GM23338 (cell line): ENCODE data around the gene CYP11A1. TPM values are rescaled to one million over a fixed set of nuclear protein-coding genes. Genes with fewer than 3 reads are reported as not detected.

Source experiments
- ATAC-seq: fragments of 200-7000 bp; cut with Tn5 transposase; 3 replicates; pipeline ENCODE4 v1.9.1; 2020
- DNase-seq: peaks from one replicate; pipeline ENCODE4 v3.0.0-alpha.2; 2015; ENCODE audit warnings: low spot score
- H2AFZ ChIP-seq: fragments of 200-600 bp; sonication (generic); 2 replicates; pipeline ENCODE4 v1.8.0; 2016; ENCODE audit warnings: antibody characterized with exemption, mild to moderate bottlenecking, moderate library complexity
- H3F3A ChIP-seq: fragments of 200-600 bp; sonication (generic); replicated peaks from 2 replicates; pipeline ENCODE4 v1.8.0; 2017; ENCODE audit warnings: antibody characterized with exemption, mixed run types, low read depth
- H3K27ac ChIP-seq: fragments of 200-600 bp; sonication (generic); 2 replicates; pipeline ENCODE4 v1.6.1; 2016; ENCODE audit warnings: low read depth
- H3K27me3 ChIP-seq: fragments of 200-600 bp; sonication (generic); 2 replicates; pipeline ENCODE4 v1.8.0; 2016; ENCODE audit warnings: mild to moderate bottlenecking, mixed run types, moderate library complexity; ENCODE audit not compliant: insufficient read depth
- H3K36me3 ChIP-seq: fragments of 200-600 bp; sonication (generic); 2 replicates; pipeline ENCODE4 v1.8.0; 2016; ENCODE audit warnings: mild to moderate bottlenecking; ENCODE audit not compliant: insufficient read depth
- H3K4me1 ChIP-seq: fragments of 200-600 bp; sonication (generic); 2 replicates; pipeline ENCODE4 v1.8.0; 2016; ENCODE audit warnings: mild to moderate bottlenecking, moderate library complexity; ENCODE audit not compliant: insufficient read depth
- H3K4me2 ChIP-seq: fragments of 200-600 bp; sonication (generic); 2 replicates; pipeline ENCODE4 v1.7.1; 2017; ENCODE audit warnings: mixed run types
- H3K4me3 ChIP-seq: fragments of 200-600 bp; sonication (generic); 2 replicates; pipeline ENCODE4 v1.6.1; 2016; ENCODE audit warnings: mixed run types
- H3K79me2 ChIP-seq: fragments of 200-600 bp; sonication (generic); replicated peaks from 2 replicates; pipeline ENCODE4 v1.8.0; 2017; ENCODE audit warnings: mild to moderate bottlenecking; ENCODE audit not compliant: insufficient read depth
- H3K9me2 ChIP-seq: fragments of 200-600 bp; sonication (generic); 2 replicates; pipeline ENCODE4 v1.8.0; 2017; ENCODE audit not compliant: insufficient read depth
- H4K20me1 ChIP-seq: fragments of 200-600 bp; sonication (generic); replicated peaks from 2 replicates; pipeline ENCODE4 v1.8.0; 2017; ENCODE audit warnings: mild to moderate bottlenecking; ENCODE audit not compliant: insufficient read depth
- H3K27ac Mint-ChIP-seq: 2 replicates; pipeline ENCODE4 v1.8.0; 2020; ENCODE audit warnings: inconsistent platforms, mild to moderate bottlenecking, moderate library complexity, mixed read lengths
- H3K27me3 Mint-ChIP-seq: 3 replicates; pipeline ENCODE4 v1.8.0; 2022; ENCODE audit warnings: low read depth, mild to moderate bottlenecking, moderate library complexity, mixed read lengths, inconsistent platforms; ENCODE audit not compliant: insufficient read depth, poor library complexity
- H3K36me3 Mint-ChIP-seq: 3 replicates; pipeline ENCODE4 v1.8.0; 2021; ENCODE audit warnings: low read depth, mild to moderate bottlenecking, inconsistent platforms, moderate library complexity, mixed read lengths
- H3K4me1 Mint-ChIP-seq: 3 replicates; pipeline ENCODE4 v1.8.0; 2020; ENCODE audit warnings: mild to moderate bottlenecking, inconsistent platforms, mixed read lengths
- H3K4me3 Mint-ChIP-seq: 3 replicates; pipeline ENCODE4 v1.8.0; 2021; ENCODE audit warnings: moderate library complexity, mild to moderate bottlenecking, inconsistent platforms, mixed read lengths
- H3K9me3 Mint-ChIP-seq: 3 replicates; pipeline ENCODE4 v1.8.0; 2020; ENCODE audit warnings: moderate library complexity, mild to moderate bottlenecking, inconsistent platforms, mixed read lengths
- CREB1 ChIP-seq: fragments of 250-450 bp; sonication (Bioruptor Pico); IDR thresholded peaks from 2 replicates; pipeline ENCODE4 v1.5.0; 2020; ENCODE audit warnings: low read depth, mild to moderate bottlenecking, moderate library complexity
- EZH2 ChIP-seq: fragments of 200-600 bp; sonication (generic); IDR thresholded peaks from one replicate; pipeline ENCODE4 v1.8.0; 2017; ENCODE audit warnings: antibody characterized with exemption, mild to moderate bottlenecking, low read depth; ENCODE audit not compliant: unreplicated experiment
- EZH2phosphoT487 ChIP-seq: fragments of 200-600 bp; sonication (generic); IDR thresholded peaks from one replicate; pipeline ENCODE4 v1.8.1; 2018; ENCODE audit warnings: antibody characterized with exemption; ENCODE audit not compliant: unreplicated experiment
- JUNB ChIP-seq: IDR thresholded peaks from one replicate; pipeline ENCODE4 v1.6.1; 2016; ENCODE audit warnings: antibody characterized with exemption; ENCODE audit not compliant: unreplicated experiment
- NANOG ChIP-seq: IDR thresholded peaks from 2 replicates; pipeline ENCODE4 v1.6.1; 2016; ENCODE audit warnings: antibody characterized with exemption, borderline replicate concordance
- POLR2AphosphoS5 ChIP-seq: IDR thresholded peaks from 2 replicates; pipeline ENCODE4 v1.6.1; 2016; ENCODE audit warnings: antibody characterized with exemption, low read depth
- STAT1 ChIP-seq: IDR thresholded peaks from one replicate; pipeline ENCODE4 v1.6.1; 2016; ENCODE audit warnings: antibody characterized with exemption; ENCODE audit not compliant: unreplicated experiment
- ZNF114 ChIP-seq: fragments of 250-450 bp; sonication (Bioruptor Pico); IDR thresholded peaks from 2 replicates; pipeline ENCODE4 v1.5.0; 2020; ENCODE audit warnings: mild to moderate bottlenecking, moderate library complexity
- polyA plus RNA-seq: library from polyadenylated mRNA; unstranded; fragments of >200 nt; fragmentation: Nextera tagmentation; extraction: Ambion mirVana; gene quantifications from 2 replicates; pipeline ENCODE4 v1.2.1, GENCODE V29; 2016
- total RNA-seq: library from RNA; depleted of rRNA; stranded (reverse); fragments of >200 nt; shearing (Covaris generic); gene quantifications from 2 replicates; pipeline ENCODE4 v1.2.3, GENCODE V29; 2014
- TF ChIP-seq, protein P1 (sequence below), 2 experiments: fragments of 200-600 bp in 1 of 2; sonication (generic) in 1 of 2; conservative IDR thresholded peaks; 2 replicates each; pipeline versions ENCODE4 v1.5.1 to v1.6.1; 2016 to 2017; ENCODE audit warnings: antibody characterized with exemption in 2 of 2, low read depth in 2 of 2, mild to moderate bottlenecking in 2 of 2, moderate library complexity in 1 of 2
- TF ChIP-seq, protein P2 (sequence below): fragments of 250-450 bp; sonication (Bioruptor Pico); IDR thresholded peaks from 2 replicates; pipeline ENCODE4 v1.5.0; 2020; ENCODE audit warnings: mild to moderate bottlenecking, moderate library complexity

Gene CYP11A1
- total and polyA plus RNA-seq, 2 experiments from 2014 or later = 1.2 to 1.7 TPM

DNA sequence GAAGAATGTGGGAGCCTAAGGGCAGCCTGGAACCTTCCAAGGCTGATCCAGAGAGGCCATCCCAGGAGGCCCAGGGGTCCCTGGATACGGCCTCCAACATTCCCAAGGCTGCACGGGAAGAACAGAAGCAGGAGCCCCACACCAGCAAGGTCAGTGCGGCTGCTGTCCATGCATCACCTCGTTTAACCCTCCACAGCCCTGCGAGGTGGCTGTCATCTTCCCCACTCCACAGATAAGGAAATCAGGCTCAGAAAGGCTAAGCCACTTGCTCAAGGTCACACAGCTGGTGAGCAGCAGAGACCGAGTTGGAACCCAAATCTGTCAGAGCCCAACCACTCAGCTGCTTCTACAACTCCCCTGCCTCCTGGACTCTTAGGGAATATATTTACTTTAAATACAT, 44.7 kb upstream of the CYP11A1 start:
- H3K36me3 Mint-ChIP-seq = peaks cover 10% of the 10 kb centered on the region
- Histone ChIP-seq H3K27ac (no peak overlapping the region), H3K79me2 (no peaks in the 10 kb centered on the region), H3K9me2 (no peaks in the 10 kb centered on the region), H3K4me1 (peaks cover 2% of the 10 kb centered on the region; the same call in 1 of the 2 replicates), H3K4me2 (no peak overlapping the region), H3K36me3 (no peaks in the 10 kb centered on the region), H3F3A (no peaks in the 10 kb centered on the region), H4K20me1 (no peaks in the 10 kb centered on the region), H2AFZ (no peak overlapping the region), H3K4me3 (no peak overlapping the region), H3K27me3 (no peaks in the 10 kb centered on the region)
- no peak overlapping the region for H3K27ac Mint-ChIP-seq
- H3K27me3 Mint-ChIP-seq = no peaks in the 10 kb centered on the region
- H3K4me3 Mint-ChIP-seq = no peak overlapping the region
- ATAC-seq (no peak), DNase-seq (no peak)
- H3K9me3 Mint-ChIP-seq = no peaks in the 10 kb centered on the region; the same call in 2 of the 3 replicates
- TF ChIP-seq EZH2 (no peak), JUNB (no peak), POLR2AphosphoS5 (no peak), NANOG (no peak), ZNF114 (no peak)
- TF ChIP-seq, protein P1, sequence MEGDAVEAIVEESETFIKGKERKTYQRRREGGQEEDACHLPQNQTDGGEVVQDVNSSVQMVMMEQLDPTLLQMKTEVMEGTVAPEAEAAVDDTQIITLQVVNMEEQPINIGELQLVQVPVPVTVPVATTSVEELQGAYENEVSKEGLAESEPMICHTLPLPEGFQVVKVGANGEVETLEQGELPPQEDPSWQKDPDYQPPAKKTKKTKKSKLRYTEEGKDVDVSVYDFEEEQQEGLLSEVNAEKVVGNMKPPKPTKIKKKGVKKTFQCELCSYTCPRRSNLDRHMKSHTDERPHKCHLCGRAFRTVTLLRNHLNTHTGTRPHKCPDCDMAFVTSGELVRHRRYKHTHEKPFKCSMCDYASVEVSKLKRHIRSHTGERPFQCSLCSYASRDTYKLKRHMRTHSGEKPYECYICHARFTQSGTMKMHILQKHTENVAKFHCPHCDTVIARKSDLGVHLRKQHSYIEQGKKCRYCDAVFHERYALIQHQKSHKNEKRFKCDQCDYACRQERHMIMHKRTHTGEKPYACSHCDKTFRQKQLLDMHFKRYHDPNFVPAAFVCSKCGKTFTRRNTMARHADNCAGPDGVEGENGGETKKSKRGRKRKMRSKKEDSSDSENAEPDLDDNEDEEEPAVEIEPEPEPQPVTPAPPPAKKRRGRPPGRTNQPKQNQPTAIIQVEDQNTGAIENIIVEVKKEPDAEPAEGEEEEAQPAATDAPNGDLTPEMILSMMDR (conservative IDR thresholded peaks at IDR 0.05; ENCODE audit: low read depth in 2 of 2) = no peak
- H3K4me1 Mint-ChIP-seq = peaks cover 7% of the 10 kb centered on the region

- peaks cover 10% of the 10 kb centered on the region for H3K36me3 Mint-ChIP-seq
- H3K4me3 ChIP-seq = no peak overlapping the region
- H3K9me2 ChIP-seq = no peaks in the 10 kb centered on the region
- H4K20me1 ChIP-seq = no peaks in the 10 kb centered on the region
- H3K4me2 ChIP-seq = no peak overlapping the region
- no peak overlapping the region for H3K4me3 Mint-ChIP-seq
- H3K27ac ChIP-seq = no peak overlapping the region
- H3F3A ChIP-seq = no peaks in the 10 kb centered on the region
- ATAC-seq = no peak
- no peak overlapping the region for H2AFZ ChIP-seq
- no peaks in the 10 kb centered on the region for H3K27me3 ChIP-seq
- H3K4me1 ChIP-seq = peaks cover 3% of the 10 kb centered on the region; the same call in 1 of the 2 replicates
- H3K27me3 Mint-ChIP-seq = no peaks in the 10 kb centered on the region
- H3K4me1 Mint-ChIP-seq = peaks cover 11% of the 10 kb centered on the region
- no peak overlapping the region; the same call in 1 of the 2 replicates for H3K27ac Mint-ChIP-seq
- H3K79me2 ChIP-seq = no peaks in the 10 kb centered on the region
- H3K36me3 ChIP-seq = no peaks in the 10 kb centered on the region
- no peaks in the 10 kb centered on the region; the same call in 2 of the 3 replicates for H3K9me3 Mint-ChIP-seq
- DNase-seq = no peak
- TF ChIP-seq, protein P2, sequence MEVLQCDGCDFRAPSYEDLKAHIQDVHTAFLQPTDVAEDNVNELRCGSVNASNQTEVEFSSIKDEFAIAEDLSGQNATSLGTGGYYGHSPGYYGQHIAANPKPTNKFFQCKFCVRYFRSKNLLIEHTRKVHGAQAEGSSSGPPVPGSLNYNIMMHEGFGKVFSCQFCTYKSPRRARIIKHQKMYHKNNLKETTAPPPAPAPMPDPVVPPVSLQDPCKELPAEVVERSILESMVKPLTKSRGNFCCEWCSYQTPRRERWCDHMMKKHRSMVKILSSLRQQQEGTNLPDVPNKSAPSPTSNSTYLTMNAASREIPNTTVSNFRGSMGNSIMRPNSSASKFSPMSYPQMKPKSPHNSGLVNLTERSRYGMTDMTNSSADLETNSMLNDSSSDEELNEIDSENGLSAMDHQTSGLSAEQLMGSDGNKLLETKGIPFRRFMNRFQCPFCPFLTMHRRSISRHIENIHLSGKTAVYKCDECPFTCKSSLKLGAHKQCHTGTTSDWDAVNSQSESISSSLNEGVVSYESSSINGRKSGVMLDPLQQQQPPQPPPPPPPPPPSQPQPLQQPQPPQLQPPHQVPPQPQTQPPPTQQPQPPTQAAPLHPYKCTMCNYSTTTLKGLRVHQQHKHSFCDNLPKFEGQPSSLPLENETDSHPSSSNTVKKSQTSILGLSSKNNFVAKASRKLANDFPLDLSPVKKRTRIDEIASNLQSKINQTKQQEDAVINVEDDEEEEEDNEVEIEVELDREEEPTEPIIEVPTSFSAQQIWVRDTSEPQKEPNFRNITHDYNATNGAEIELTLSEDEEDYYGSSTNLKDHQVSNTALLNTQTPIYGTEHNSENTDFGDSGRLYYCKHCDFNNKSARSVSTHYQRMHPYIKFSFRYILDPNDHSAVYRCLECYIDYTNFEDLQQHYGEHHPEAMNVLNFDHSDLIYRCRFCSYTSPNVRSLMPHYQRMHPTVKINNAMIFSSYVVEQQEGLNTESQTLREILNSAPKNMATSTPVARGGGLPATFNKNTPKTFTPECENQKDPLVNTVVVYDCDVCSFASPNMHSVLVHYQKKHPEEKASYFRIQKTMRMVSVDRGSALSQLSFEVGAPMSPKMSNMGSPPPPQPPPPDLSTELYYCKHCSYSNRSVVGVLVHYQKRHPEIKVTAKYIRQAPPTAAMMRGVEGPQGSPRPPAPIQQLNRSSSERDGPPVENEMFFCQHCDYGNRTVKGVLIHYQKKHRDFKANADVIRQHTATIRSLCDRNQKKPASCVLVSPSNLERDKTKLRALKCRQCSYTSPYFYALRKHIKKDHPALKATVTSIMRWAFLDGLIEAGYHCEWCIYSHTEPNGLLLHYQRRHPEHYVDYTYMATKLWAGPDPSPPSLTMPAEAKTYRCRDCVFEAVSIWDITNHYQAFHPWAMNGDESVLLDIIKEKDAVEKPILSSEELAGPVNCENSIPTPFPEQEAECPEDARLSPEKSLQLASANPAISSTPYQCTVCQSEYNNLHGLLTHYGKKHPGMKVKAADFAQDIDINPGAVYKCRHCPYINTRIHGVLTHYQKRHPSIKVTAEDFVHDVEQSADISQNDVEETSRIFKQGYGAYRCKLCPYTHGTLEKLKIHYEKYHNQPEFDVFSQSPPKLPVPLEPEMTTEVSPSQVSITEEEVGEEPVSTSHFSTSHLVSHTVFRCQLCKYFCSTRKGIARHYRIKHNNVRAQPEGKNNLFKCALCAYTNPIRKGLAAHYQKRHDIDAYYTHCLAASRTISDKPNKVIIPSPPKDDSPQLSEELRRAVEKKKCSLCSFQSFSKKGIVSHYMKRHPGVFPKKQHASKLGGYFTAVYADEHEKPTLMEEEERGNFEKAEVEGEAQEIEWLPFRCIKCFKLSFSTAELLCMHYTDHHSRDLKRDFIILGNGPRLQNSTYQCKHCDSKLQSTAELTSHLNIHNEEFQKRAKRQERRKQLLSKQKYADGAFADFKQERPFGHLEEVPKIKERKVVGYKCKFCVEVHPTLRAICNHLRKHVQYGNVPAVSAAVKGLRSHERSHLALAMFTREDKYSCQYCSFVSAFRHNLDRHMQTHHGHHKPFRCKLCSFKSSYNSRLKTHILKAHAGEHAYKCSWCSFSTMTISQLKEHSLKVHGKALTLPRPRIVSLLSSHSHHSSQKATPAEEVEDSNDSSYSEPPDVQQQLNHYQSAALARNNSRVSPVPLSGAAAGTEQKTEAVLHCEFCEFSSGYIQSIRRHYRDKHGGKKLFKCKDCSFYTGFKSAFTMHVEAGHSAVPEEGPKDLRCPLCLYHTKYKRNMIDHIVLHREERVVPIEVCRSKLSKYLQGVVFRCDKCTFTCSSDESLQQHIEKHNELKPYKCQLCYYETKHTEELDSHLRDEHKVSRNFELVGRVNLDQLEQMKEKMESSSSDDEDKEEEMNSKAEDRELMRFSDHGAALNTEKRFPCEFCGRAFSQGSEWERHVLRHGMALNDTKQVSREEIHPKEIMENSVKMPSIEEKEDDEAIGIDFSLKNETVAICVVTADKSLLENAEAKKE (CRISPR knock-in tag) = no peak
- no peak for TF ChIP-seq POLR2AphosphoS5
- no peak for TF ChIP-seq STAT1
- TF ChIP-seq, protein P1 (conservative IDR thresholded peaks at IDR 0.05; ENCODE audit: low read depth in 2 of 2) = no peak
- no peak for TF ChIP-seq EZH2phosphoT487
- TF ChIP-seq CREB1 (CRISPR knock-in tag) = no peak
These were observed 44.2 kb upstream of the CYP11A1 start for GRCh38 chr15:74411686-74412085.
